ENCODE data around the gene NRSN1. TPM values are rescaled to one million over a fixed set of nuclear protein-coding genes. Genes with fewer than 3 reads are reported as not detected.

Gene NRSN1
- total and polyA plus RNA-seq, 2 of the 13 experiments (the other 11 are each of a cell fraction or from before 2014, with no cell fraction given), result not detected

GRCh38 chr6:24194978-24195700 is 69.1 kb downstream of the NRSN1 start (continued):
- no peak for TF ChIP-seq ZNF792 (CRISPR knock-in tag; IDR thresholded peaks at IDR 0.05)
- TF ChIP-seq ZNF33A (CRISPR knock-in tag; IDR thresholded peaks at IDR 0.05; ENCODE audit: borderline replicate concordance), result no peak
- no peak for TF ChIP-seq ZNF570 (CRISPR knock-in tag; IDR thresholded peaks at IDR 0.05; ENCODE audit: borderline replicate concordance)
- TF ChIP-seq CREM (IDR thresholded peaks at IDR 0.05), result peak; percentile 60
- TF ChIP-seq CREM (CRISPR knock-in tag; IDR thresholded peaks at IDR 0.05), result no peak
- TF ChIP-seq, protein P1, sequence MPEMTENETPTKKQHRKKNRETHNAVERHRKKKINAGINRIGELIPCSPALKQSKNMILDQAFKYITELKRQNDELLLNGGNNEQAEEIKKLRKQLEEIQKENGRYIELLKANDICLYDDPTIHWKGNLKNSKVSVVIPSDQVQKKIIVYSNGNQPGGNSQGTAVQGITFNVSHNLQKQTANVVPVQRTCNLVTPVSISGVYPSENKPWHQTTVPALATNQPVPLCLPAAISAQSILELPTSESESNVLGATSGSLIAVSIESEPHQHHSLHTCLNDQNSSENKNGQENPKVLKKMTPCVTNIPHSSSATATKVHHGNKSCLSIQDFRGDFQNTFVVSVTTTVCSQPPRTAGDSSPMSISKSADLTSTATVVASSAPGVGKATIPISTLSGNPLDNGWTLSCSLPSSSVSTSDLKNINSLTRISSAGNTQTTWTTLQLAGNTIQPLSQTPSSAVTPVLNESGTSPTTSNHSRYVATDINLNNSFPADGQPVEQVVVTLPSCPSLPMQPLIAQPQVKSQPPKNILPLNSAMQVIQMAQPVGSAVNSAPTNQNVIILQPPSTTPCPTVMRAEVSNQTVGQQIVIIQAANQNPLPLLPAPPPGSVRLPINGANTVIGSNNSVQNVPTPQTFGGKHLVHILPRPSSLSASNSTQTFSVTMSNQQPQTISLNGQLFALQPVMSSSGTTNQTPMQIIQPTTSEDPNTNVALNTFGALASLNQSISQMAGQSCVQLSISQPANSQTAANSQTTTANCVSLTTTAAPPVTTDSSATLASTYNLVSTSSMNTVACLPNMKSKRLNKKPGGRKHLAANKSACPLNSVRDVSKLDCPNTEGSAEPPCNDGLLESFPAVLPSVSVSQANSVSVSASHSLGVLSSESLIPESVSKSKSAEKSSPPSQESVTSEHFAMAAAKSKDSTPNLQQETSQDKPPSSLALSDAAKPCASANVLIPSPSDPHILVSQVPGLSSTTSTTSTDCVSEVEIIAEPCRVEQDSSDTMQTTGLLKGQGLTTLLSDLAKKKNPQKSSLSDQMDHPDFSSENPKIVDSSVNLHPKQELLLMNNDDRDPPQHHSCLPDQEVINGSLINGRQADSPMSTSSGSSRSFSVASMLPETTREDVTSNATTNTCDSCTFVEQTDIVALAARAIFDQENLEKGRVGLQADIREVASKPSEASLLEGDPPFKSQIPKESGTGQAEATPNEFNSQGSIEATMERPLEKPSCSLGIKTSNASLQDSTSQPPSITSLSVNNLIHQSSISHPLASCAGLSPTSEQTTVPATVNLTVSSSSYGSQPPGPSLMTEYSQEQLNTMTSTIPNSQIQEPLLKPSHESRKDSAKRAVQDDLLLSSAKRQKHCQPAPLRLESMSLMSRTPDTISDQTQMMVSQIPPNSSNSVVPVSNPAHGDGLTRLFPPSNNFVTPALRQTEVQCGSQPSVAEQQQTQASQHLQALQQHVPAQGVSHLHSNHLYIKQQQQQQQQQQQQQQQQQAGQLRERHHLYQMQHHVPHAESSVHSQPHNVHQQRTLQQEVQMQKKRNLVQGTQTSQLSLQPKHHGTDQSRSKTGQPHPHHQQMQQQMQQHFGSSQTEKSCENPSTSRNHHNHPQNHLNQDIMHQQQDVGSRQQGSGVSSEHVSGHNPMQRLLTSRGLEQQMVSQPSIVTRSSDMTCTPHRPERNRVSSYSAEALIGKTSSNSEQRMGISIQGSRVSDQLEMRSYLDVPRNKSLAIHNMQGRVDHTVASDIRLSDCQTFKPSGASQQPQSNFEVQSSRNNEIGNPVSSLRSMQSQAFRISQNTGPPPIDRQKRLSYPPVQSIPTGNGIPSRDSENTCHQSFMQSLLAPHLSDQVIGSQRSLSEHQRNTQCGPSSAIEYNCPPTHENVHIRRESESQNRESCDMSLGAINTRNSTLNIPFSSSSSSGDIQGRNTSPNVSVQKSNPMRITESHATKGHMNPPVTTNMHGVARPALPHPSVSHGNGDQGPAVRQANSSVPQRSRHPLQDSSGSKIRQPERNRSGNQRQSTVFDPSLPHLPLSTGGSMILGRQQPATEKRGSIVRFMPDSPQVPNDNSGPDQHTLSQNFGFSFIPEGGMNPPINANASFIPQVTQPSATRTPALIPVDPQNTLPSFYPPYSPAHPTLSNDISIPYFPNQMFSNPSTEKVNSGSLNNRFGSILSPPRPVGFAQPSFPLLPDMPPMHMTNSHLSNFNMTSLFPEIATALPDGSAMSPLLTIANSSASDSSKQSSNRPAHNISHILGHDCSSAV (CRISPR knock-in tag; IDR thresholded peaks at IDR 0.05; ENCODE audit: borderline replicate concordance), result no peak
- TF ChIP-seq HNRNPH1 (optimal IDR thresholded peaks at IDR 0.05; ENCODE audit: low read depth, low read length), result no peak
- peak; percentile 42 for TF ChIP-seq BCL6 (CRISPR knock-in tag; IDR thresholded peaks at IDR 0.05)
- no peak for TF ChIP-seq SIN3A (IDR thresholded peaks at IDR 0.05; ENCODE audit: borderline replicate concordance, low read depth, low read length)
- no peak for TF ChIP-seq ZNF292 (CRISPR knock-in tag; IDR thresholded peaks at IDR 0.05; ENCODE audit: borderline replicate concordance, low read depth)
- no peak for TF ChIP-seq EEA1 (CRISPR knock-in tag; IDR thresholded peaks at IDR 0.05; ENCODE audit: borderline replicate concordance)
- TF ChIP-seq, protein P2, sequence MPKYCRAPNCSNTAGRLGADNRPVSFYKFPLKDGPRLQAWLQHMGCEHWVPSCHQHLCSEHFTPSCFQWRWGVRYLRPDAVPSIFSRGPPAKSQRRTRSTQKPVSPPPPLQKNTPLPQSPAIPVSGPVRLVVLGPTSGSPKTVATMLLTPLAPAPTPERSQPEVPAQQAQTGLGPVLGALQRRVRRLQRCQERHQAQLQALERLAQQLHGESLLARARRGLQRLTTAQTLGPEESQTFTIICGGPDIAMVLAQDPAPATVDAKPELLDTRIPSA (CRISPR knock-in tag; IDR thresholded peaks at IDR 0.05; ENCODE audit: borderline replicate concordance), result no peak
- TF ChIP-seq, protein P3, sequence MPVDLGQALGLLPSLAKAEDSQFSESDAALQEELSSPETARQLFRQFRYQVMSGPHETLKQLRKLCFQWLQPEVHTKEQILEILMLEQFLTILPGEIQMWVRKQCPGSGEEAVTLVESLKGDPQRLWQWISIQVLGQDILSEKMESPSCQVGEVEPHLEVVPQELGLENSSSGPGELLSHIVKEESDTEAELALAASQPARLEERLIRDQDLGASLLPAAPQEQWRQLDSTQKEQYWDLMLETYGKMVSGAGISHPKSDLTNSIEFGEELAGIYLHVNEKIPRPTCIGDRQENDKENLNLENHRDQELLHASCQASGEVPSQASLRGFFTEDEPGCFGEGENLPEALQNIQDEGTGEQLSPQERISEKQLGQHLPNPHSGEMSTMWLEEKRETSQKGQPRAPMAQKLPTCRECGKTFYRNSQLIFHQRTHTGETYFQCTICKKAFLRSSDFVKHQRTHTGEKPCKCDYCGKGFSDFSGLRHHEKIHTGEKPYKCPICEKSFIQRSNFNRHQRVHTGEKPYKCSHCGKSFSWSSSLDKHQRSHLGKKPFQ (CRISPR knock-in tag; IDR thresholded peaks at IDR 0.05; ENCODE audit: insufficient replicate concordance), result no peak
- 0 out of 2 replicates have a peak, but pooled peaks have one; percentile 31 for TF ChIP-seq RXRB (CRISPR knock-in tag; IDR thresholded peaks at IDR 0.05; ENCODE audit: borderline replicate concordance)
- no peak for TF ChIP-seq TRIM24 (CRISPR knock-in tag; IDR thresholded peaks at IDR 0.05)
- TF ChIP-seq ZNF879 (CRISPR knock-in tag; IDR thresholded peaks at IDR 0.05), result no peak
- TF ChIP-seq TSC22D2 (CRISPR knock-in tag; IDR thresholded peaks at IDR 0.05; ENCODE audit: borderline replicate concordance), result no peak
